H1 (cell line): ENCODE results near the gene CACNG6. TPM values are rescaled to one million over a fixed set of nuclear protein-coding genes. Genes with fewer than 3 reads are reported as not detected.

ENCODE experiments used
- CTCF ChIA-PET: fragments of 300-600 bp; sonication (Branson Sonifier 250); formaldehyde crosslinking; loops from one replicate; lab custom pipeline; 2021; ENCODE audit not compliant: partially characterized antibody; lab: Charles Lee
- POLR2A ChIA-PET: fragments of 300-600 bp; sonication (Branson Sonifier 250); formaldehyde crosslinking; loops from one replicate; lab custom pipeline; 2021; ENCODE audit warnings: inconsistent platforms; ENCODE audit not compliant: partially characterized antibody; lab: Charles Lee
- DNase-seq, 2 experiments: peaks; one replicate each; pipeline versions ENCODE4 v3.0.0 to v3.0.0-alpha.2; 2010 to 2022; ENCODE audit warnings: low spot score in 2 of 2, low read depth in 1 of 2, mixed read lengths in 1 of 2
- FAIRE-seq: peaks from 2 replicates; lab custom pipeline; 2011; peaks lifted over from hg19 to GRCh38; lab: Jason Lieb, UNC
- H2AFZ ChIP-seq: 2 replicates; pipeline ENCODE4 v1.8.1; 2012; ENCODE audit warnings: low read length, inconsistent platforms
- H2AK5ac ChIP-seq: 2 replicates; pipeline ENCODE4 v1.6.1; 2013; ENCODE audit warnings: low read depth, low read length
- H2BK120ac ChIP-seq: replicated peaks from 2 replicates; pipeline ENCODE3; 2013; ENCODE audit warnings: low read depth, low read length, inconsistent platforms
- H2BK12ac ChIP-seq: 2 replicates; pipeline ENCODE4 v1.6.1; 2013; ENCODE audit warnings: low read depth, low read length
- H2BK15ac ChIP-seq: 2 replicates; pipeline ENCODE4 v1.6.1; 2013; ENCODE audit warnings: low read length
- H2BK20ac ChIP-seq: 2 replicates; pipeline ENCODE4 v1.6.1; 2013; ENCODE audit warnings: low read length
- H2BK5ac ChIP-seq: 2 replicates; pipeline ENCODE4 v1.6.1; 2013; ENCODE audit warnings: low read depth, low read length
- H3K14ac ChIP-seq: 2 replicates; pipeline ENCODE4 v1.6.1; 2013; ENCODE audit warnings: inconsistent platforms; ENCODE audit not compliant: insufficient read length
- H3K18ac ChIP-seq: 2 replicates; pipeline ENCODE4 v1.6.1; 2013; ENCODE audit warnings: low read length; ENCODE audit errors: extremely low read depth
- H3K23ac ChIP-seq: 2 replicates; pipeline ENCODE4 v1.6.1; 2013; ENCODE audit warnings: inconsistent platforms; ENCODE audit not compliant: insufficient read length
- H3K23me2 ChIP-seq: 2 replicates; pipeline ENCODE4 v1.6.1; 2013; ENCODE audit warnings: low read depth, low read length
- H3K27ac ChIP-seq: 2 replicates; pipeline ENCODE4 v1.6.1; 2011; ENCODE audit warnings: low read depth, low read length, inconsistent platforms
- H3K27me3 ChIP-seq, 4 experiments: replicated peaks in 1 of 4; 1 replicate in 1 of 4; 2 replicates in 3 of 4; pipeline versions ENCODE4 v1.6.1 to v1.8.1; 2011 to 2013; ENCODE audit warnings: low read length in 3 of 4, mild to moderate bottlenecking in 3 of 4, inconsistent platforms in 2 of 4, mixed read lengths in 2 of 4, moderate library complexity in 1 of 4; ENCODE audit not compliant: control insufficient read depth in 3 of 4, insufficient read depth in 3 of 4; ENCODE audit errors: extremely low read depth in 1 of 4
- H3K36me3 ChIP-seq, 4 experiments: 2 replicates each; pipeline versions ENCODE4 v1.6.1 to v1.8.1; 2011 to 2013; ENCODE audit warnings: mild to moderate bottlenecking in 4 of 4, low read length in 3 of 4, moderate library complexity in 2 of 4, control low read depth in 1 of 4, inconsistent platforms in 1 of 4; ENCODE audit not compliant: insufficient read depth in 4 of 4, control insufficient read depth in 2 of 4
- H3K4ac ChIP-seq: replicated peaks from 2 replicates; pipeline ENCODE3; 2013; ENCODE audit warnings: low read length, low read depth, mixed read lengths, inconsistent platforms; ENCODE audit not compliant: insufficient read length
- H3K4me1 ChIP-seq, 4 experiments: replicated peaks in 1 of 4; 1 replicate in 1 of 4; 2 replicates in 3 of 4; pipeline versions ENCODE4 v1.6.1 to v1.8.1; 2011 to 2013; ENCODE audit warnings: low read length in 3 of 4, inconsistent platforms in 2 of 4, mixed read lengths in 1 of 4; ENCODE audit not compliant: insufficient read depth in 4 of 4, control insufficient read depth in 3 of 4
- H3K4me2 ChIP-seq, 2 experiments: 2 replicates each; pipeline versions ENCODE4 v1.6.1 to v1.8.1; 2011 to 2013; ENCODE audit warnings: low read depth in 2 of 2, low read length in 2 of 2, control low read depth in 1 of 2, inconsistent platforms in 1 of 2, mild to moderate bottlenecking in 1 of 2; ENCODE audit not compliant: insufficient read depth in 1 of 2
- H3K4me3 ChIP-seq, 4 experiments: fragments of 200-600, 300-600 bp in 1 of 4; sonication (generic), shearing (Covaris generic), sonication (Bioruptor Twin) in 1 of 4; 2 replicates each; pipeline versions ENCODE4 v1.5.1 to v1.8.1; 2011 to 2016; ENCODE audit warnings: low read length in 4 of 4, low read depth in 3 of 4, control low read depth in 2 of 4, inconsistent platforms in 2 of 4, mild to moderate bottlenecking in 2 of 4, mixed read lengths in 1 of 4, moderate library complexity in 1 of 4; ENCODE audit not compliant: insufficient read depth in 2 of 4; ENCODE audit errors: extremely low read depth in 1 of 4
- H3K56ac ChIP-seq: replicated peaks from 2 replicates; pipeline ENCODE3; 2013; ENCODE audit warnings: low read depth, mild to moderate bottlenecking, mixed read lengths, low read length, inconsistent platforms; ENCODE audit not compliant: insufficient read length
- H3K79me1 ChIP-seq: 2 replicates; pipeline ENCODE4 v1.6.1; 2013; ENCODE audit warnings: low read depth, low read length, control low read depth
- H3K79me2 ChIP-seq, 2 experiments: 2 replicates each; pipeline versions ENCODE4 v1.6.1 to v1.8.1; 2012 to 2013; ENCODE audit warnings: low read length in 2 of 2, mild to moderate bottlenecking in 2 of 2, inconsistent platforms in 1 of 2; ENCODE audit not compliant: insufficient read depth in 2 of 2, control insufficient read depth in 1 of 2
- H3K9ac ChIP-seq, 4 experiments: replicated peaks in 1 of 4; 1 replicate in 1 of 4; 2 replicates in 3 of 4; pipeline versions ENCODE4 v1.6.1 to v1.8.1; 2011 to 2013; ENCODE audit warnings: low read depth in 3 of 4, low read length in 3 of 4, control low read depth in 2 of 4, mild to moderate bottlenecking in 2 of 4, moderate library complexity in 2 of 4, inconsistent platforms in 1 of 4; ENCODE audit errors: extremely low read depth in 1 of 4
- H3K9me3 ChIP-seq, 2 experiments: 2 replicates each; pipeline versions ENCODE4 v1.6.1 to v1.8.1; 2012 to 2013; ENCODE audit warnings: mild to moderate bottlenecking in 2 of 2, moderate library complexity in 2 of 2, control low read depth in 1 of 2, inconsistent platforms in 1 of 2, low read depth in 1 of 2, low read length in 1 of 2, mixed read lengths in 1 of 2; ENCODE audit not compliant: insufficient read depth in 2 of 2
- H4K20me1 ChIP-seq, 2 experiments: replicated peaks in 1 of 2; 2 replicates each; pipeline versions ENCODE3 to v1.8.1; 2011 to 2013; ENCODE audit warnings: inconsistent platforms in 2 of 2, low read length in 2 of 2, mild to moderate bottlenecking in 1 of 2; ENCODE audit not compliant: insufficient read depth in 2 of 2, control insufficient read depth in 1 of 2
- H4K5ac ChIP-seq: 2 replicates; pipeline ENCODE4 v1.6.1; 2013; ENCODE audit warnings: low read length, low read depth, mixed read lengths, inconsistent platforms; ENCODE audit not compliant: insufficient read length
- H4K8ac ChIP-seq: 2 replicates; pipeline ENCODE4 v1.8.0; 2013; ENCODE audit warnings: mild to moderate bottlenecking, moderate library complexity, low read length, inconsistent platforms; ENCODE audit not compliant: insufficient read depth; ENCODE audit errors: extremely low read depth
- H4K91ac ChIP-seq: replicated peaks from 2 replicates; pipeline ENCODE3; 2013; ENCODE audit warnings: low read length, mixed read lengths, inconsistent platforms; ENCODE audit not compliant: insufficient read length
- ATF3 ChIP-seq: IDR thresholded peaks from 2 replicates; pipeline ENCODE4 v1.6.1; 2011; ENCODE audit warnings: low read depth, mild to moderate bottlenecking, low read length; ENCODE audit not compliant: insufficient read depth
- POU5F1 ChIP-seq: IDR thresholded peaks from 2 replicates; pipeline ENCODE4 v1.6.1; 2011; ENCODE audit warnings: low read depth, mild to moderate bottlenecking, low read length, moderate library complexity
- RAD21 ChIP-seq, 2 experiments: IDR thresholded peaks in 1 of 2; conservative IDR thresholded peaks in 1 of 2; 2 replicates each; pipeline ENCODE4 v1.6.1; 2011; ENCODE audit warnings: low read depth in 2 of 2, low read length in 2 of 2, improper control_type of control experiment in 1 of 2, inconsistent platforms in 1 of 2, mild to moderate bottlenecking in 1 of 2, moderate library complexity in 1 of 2
- TAF1 ChIP-seq: IDR thresholded peaks from 2 replicates; pipeline ENCODE4 v1.6.1; 2011; ENCODE audit warnings: mild to moderate bottlenecking, low read depth, low read length
- WGBS, 2 experiments: shearing (Covaris generic) in 1 of 2; methylation state at CpG; one replicate each; pipeline versions ENCODE4 v1.1.6 to v1.1.7; 2013 to 2015; ENCODE audit warnings: low lambda C conversion rate in 2 of 2, mixed read lengths in 2 of 2, inconsistent platforms in 1 of 2, low coverage in 1 of 2, missing lambda C conversion rate in 1 of 2; ENCODE audit not compliant: insufficient replicate concordance in 2 of 2, insufficient coverage in 1 of 2, insufficient read length in 1 of 2; ENCODE audit errors: extremely low coverage in 1 of 2, missing lambda C conversion rate in 1 of 2; 5-methylcytosine and 5-hydroxymethylcytosine counted together
- polyA plus RNA-seq, 7 experiments: library from polyadenylated mRNA; depleted of rRNA in 3 of 7; stranded (reverse) in 5 of 7; unstranded in 2 of 7; fragments of >200 nt in 5 of 7; fragments of 200-250 nt in 2 of 7; gene quantifications; 1 replicate in 5 of 7; 2 replicates in 1 of 7; 4 replicates in 1 of 7; pipeline versions ENCODE4 v1.2.1 to v1.2.3, GENCODE V29; 2011 to 2013; ENCODE audit warnings: missing spikeins in 2 of 7, mixed read lengths in 2 of 7
- total RNA-seq: library from RNA; stranded (reverse); fragmentation: NEBNext Ultra II Directional; extraction: Animal tissue kit (Norgen Biotek cat#: 25700); gene quantifications from 2 replicates; pipeline ENCODE4 v1.2.1, GENCODE V29; 2021

CACNG6 gene
- total and polyA plus RNA-seq, 2 of the 8 experiments (the other 6 are each of a cell fraction or from before 2014, with no cell fraction given) = 1.2 to 1.6 TPM

GRCh38 chr19:54010474-54010873, 19.0 kb downstream of the CACNG6 start:
- no peak overlapping the region for H4K91ac ChIP-seq
- H3K9ac ChIP-seq = no peak overlapping the region
- no peak overlapping the region for H3K18ac ChIP-seq
- H3K9me3 ChIP-seq = no peaks in the 10 kb centered on the region
- H2BK12ac ChIP-seq = no peak overlapping the region
- no peaks in the 10 kb centered on the region for H3K79me2 ChIP-seq
- no peaks in the 10 kb centered on the region for H3K79me1 ChIP-seq
- no peak overlapping the region for H2BK120ac ChIP-seq
- H3K14ac ChIP-seq = no peak overlapping the region
- no peak overlapping the region for H3K4me2 ChIP-seq
- no peak overlapping the region for H2BK20ac ChIP-seq
- no peak overlapping the region for H3K4ac ChIP-seq
- DNase-seq (no peak), FAIRE-seq (no peak)
- H3K56ac ChIP-seq = no peak overlapping the region
- WGBS, 2 experiments = 98% methylated on average over 6 of the region's 6 CpGs; no CpG with 5 or more reads in 1 of the 2 experiments
- no peaks in the 10 kb centered on the region for H3K36me3 ChIP-seq
- TF ChIP-seq POU5F1 (no peak), TAF1 (no peak), ATF3 (no peak), RAD21 (IDR thresholded peaks at IDR 0.05 in 1 of 2, conservative IDR thresholded peaks at IDR 0.05 in 1 of 2; ENCODE audit: low read depth in 2 of 2, low read length in 2 of 2) (no peak)
- ChIA-PET CTCF (interaction anchor here (1.0 to 1.3 kb wide), 2 partner anchors 13 to 44 kb away, joined by 4 to 5 read pairs; no protein-coding TSS in a partner anchor), POLR2A (interaction anchor here (0.7 to 1.3 kb wide), 3 partner anchors 17 to 223 kb away, joined by 3 to 6 read pairs (median 3); no protein-coding TSS in a partner anchor)
- H3K27me3 ChIP-seq = no peaks in the 10 kb centered on the region
- H2AFZ ChIP-seq = no peak overlapping the region
- no peak overlapping the region for H2AK5ac ChIP-seq
- no peak overlapping the region for H3K23ac ChIP-seq
- peaks cover 0 to 9% (median 5%) of the 10 kb centered on the region in 4 experiments; a peak in 4 of 7 replicates for H3K4me1 ChIP-seq
- no peak overlapping the region for H3K4me3 ChIP-seq
- H4K5ac ChIP-seq = no peak overlapping the region
- no peak overlapping the region for H2BK5ac ChIP-seq
- peak overlapping the region; percentile 98 for H2BK15ac ChIP-seq
- no peaks in the 10 kb centered on the region for H4K20me1 ChIP-seq
- no peak overlapping the region for H4K8ac ChIP-seq
- H3K23me2 ChIP-seq = no peaks in the 10 kb centered on the region
- no peak overlapping the region for H3K27ac ChIP-seq
